Spleen (tissue), 7 donors: ENCODE data around the gene ITGA4.

ENCODE experiments used
- POLR2A ChIP-seq, 3 donors: fragments of 450-650 bp; IDR thresholded peaks; one replicate each; pipeline ENCODE4 v1.5.1; 2017; ENCODE audit warnings: antibody characterized with exemption in 3 of 3, mild to moderate bottlenecking in 1 of 3
- POLR2AphosphoS5 ChIP-seq, 3 donors: sonication (generic); formaldehyde crosslinking; IDR thresholded peaks; one replicate each; pipeline ENCODE4 v1.5.1; 2017; ENCODE audit warnings: antibody characterized with exemption in 3 of 3
- TF ChIP-seq, protein P1 (sequence below), 11 experiments: fragments of 200-600 bp in 7 of 11; fragments of 450-650 bp in 4 of 11; sonication (generic) in 4 of 11; IDR thresholded peaks in 8 of 11; conservative IDR thresholded peaks in 3 of 11; 1 replicate in 7 of 11; 2 replicates in 4 of 11; pipeline versions ENCODE4 v1.4.0 to v1.8.0; 2016 to 2021; ENCODE audit warnings: antibody characterized with exemption in 11 of 11, inconsistent platforms in 4 of 11, mild to moderate bottlenecking in 1 of 11
- donor health status: DM: no; HTN: no; CAD: no; lungs with moderate emphysema.
- donor health status: DM: no; HTN: no; CAD: no.
- donor health status: DM: no; HTN: no; CAD: no.

DNA sequence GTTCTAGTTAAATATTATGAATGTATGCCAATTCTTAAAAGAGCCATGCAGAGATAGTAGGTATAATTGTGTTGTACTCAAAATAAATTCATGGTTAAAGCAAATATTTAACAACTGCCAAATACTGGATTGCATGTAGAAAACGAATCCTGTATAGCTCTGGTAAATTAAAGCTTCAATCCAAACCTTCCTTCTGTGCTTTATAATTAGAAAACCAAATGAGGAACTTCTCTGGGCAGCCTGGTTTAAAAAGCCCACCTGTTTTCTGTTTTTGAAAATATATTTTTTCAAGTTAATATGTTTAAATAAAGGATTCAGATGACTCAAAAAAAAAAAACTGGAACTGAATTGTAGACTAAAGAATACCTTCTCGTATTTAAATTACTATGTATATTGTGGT, 48.3 kb upstream of the ITGA4 start:
- TF ChIP-seq POLR2A (IDR thresholded peaks at IDR 0.05) (no peak), POLR2AphosphoS5 (IDR thresholded peaks at IDR 0.05) (no peak)
- TF ChIP-seq, protein P1, sequence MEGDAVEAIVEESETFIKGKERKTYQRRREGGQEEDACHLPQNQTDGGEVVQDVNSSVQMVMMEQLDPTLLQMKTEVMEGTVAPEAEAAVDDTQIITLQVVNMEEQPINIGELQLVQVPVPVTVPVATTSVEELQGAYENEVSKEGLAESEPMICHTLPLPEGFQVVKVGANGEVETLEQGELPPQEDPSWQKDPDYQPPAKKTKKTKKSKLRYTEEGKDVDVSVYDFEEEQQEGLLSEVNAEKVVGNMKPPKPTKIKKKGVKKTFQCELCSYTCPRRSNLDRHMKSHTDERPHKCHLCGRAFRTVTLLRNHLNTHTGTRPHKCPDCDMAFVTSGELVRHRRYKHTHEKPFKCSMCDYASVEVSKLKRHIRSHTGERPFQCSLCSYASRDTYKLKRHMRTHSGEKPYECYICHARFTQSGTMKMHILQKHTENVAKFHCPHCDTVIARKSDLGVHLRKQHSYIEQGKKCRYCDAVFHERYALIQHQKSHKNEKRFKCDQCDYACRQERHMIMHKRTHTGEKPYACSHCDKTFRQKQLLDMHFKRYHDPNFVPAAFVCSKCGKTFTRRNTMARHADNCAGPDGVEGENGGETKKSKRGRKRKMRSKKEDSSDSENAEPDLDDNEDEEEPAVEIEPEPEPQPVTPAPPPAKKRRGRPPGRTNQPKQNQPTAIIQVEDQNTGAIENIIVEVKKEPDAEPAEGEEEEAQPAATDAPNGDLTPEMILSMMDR (IDR thresholded peaks at IDR 0.05 in 8 of 11, conservative IDR thresholded peaks at IDR 0.05 in 3 of 11): no peak
